Activated CD4-positive, alpha-beta T cell treated with anti-CD3 and anti-CD28 coated beads, Interleukin-2, amount 50 U/mL, for 4 hours (primary cell): ENCODE data around the gene AKT1S1.
A peak's percentile ranks its signal among the peaks of the same experiment; 100 is the strongest.

ENCODE experiments used
- DNase-seq, 2 experiments: peaks; one replicate each; pipeline ENCODE4 v3.0.0-alpha.2; 2020

Gene AKT1S1

GRCh38 chr19:49907745-49908446 lies 30.7 kb upstream of the AKT1S1 start:
- no peak for DNase-seq

- DNase-seq: no peak
Observed at GRCh38 chr19:49906879-49907564, 29.9 kb upstream of the AKT1S1 start.

DNA sequence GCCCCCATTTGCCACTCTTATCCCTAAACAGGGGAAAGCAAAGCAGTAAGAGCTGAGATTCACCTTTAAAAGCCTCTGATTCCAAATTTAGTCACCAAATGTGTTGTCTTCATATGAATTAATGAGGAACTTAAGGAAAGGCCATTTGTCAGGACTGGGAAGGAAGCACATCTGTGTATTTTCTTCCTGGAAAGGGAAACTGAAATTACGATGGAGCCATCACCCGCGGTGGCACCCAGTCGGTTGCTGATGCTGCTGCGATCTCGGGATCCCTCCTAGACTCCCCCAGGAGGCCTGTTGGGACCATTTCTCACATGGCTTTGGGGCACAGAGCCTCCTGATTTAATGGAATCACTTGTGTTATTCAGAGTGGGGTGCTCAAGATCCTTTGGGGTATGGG lies 27.0 kb upstream of the AKT1S1 start:
- no peak for DNase-seq

GRCh38 chr19:49896863-49897621 lies 19.9 kb upstream of the AKT1S1 start, which contains the start of gene IL4I1:
Gene IL4I1, minus strand, starts transcription at chr19:49896887. Its CDS starts 727 bp downstream, at chr19:49896160.
- DNase-seq: peak; percentile 50 to 57

DNA sequence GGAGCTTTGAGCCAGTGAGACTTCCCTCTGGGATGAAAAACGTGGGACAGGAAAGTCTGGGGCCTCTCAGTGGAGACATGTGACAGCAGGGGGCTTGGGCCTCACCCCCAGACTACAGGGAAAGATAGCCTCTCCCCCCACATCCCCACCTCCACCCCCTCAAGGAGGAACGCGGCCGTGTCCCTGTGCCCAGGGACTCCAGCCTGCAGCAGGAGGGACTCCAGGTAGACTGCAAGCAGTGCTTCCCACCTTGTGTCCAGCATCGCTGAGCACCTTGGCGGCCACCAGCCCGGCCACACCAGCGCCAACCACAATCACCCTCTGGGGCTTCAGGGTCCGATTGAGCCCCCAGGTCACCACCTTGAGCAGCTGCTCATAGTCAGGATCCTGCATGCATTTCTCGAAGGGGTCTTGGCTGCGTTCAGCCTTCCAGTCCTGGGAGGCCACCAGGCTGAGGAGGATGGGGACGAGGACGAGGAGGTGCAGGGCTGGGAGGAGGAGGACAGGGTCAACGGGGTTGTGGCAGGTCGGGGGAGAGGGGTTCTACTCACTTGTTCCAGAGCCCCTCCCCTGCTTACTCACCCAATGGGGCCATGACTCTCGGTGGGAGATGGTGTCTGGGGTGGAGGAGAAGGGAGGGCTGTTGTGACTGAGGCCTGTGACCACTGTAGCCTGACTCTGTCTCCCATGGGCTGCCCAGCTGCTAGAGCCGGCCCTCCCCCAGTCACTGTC lies 18.6 kb upstream of the AKT1S1 start:
- no peak for DNase-seq

DNA sequence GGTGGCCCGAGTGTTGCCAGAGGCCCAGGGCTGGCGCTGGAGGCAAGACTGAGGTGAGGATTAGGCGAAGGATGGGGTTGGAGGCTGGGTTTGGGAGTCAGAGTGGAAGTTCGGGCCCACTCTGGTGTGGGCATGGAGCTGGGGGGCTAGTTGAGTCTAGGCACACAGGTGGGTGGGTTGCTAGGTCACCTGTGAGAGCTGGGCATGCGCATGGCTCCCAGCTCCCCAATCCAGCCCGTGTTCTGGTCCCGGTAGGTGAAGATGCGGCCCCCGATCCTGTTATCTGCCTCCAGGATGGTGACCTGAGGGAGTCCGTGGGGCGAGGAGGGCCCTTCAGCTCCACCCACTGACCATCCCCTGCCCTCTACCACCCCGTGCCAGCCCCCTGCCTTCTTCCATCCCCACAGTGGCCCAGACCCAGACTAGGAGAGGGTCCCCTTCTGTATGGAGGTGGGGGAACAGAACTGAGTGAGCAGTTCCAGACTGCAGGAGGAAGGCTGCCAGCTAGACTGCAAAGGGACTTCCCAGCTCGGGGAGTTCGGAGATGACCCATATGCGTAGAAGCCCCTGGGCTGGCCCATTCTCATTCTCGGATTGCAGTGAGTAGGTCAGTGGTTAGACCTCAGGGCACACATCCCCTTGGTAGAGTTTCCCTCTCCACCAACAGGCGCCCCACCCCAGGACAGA lies 17.9 kb upstream of the AKT1S1 start:
- no peak for DNase-seq

DNA sequence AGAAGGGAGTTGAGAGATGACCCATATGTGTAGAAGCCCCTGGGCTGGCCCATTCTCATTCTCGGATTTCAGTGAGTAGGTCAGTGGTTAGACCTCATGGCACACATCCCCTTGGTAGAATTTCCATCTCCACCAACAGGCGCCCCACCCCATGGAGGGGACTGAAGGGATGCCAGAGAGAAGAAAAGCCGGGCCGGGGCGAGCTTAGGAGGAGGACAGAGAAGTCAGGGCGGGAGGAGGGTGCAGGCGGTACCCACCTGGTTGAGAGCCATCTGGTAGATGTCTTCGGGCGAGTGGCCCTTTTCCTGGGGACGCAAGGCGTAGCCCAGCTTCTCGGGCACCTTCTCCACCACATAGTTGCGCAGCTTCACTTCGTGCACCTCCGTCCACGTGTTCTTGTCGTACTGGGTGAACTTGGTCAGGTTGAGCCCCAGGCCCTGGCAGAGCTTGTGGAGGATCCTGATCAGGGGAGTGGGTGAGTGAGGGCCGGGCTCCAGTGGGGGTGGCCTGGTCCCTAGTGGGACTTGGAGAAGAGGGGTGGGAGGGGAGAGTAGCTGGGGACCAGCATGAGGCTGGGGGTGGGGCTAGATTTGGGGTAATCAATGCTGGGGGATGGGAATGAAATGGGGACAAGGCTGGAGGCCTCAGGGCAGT lies 17.0 kb upstream of the AKT1S1 start:
- DNase-seq: no peak

DNA sequence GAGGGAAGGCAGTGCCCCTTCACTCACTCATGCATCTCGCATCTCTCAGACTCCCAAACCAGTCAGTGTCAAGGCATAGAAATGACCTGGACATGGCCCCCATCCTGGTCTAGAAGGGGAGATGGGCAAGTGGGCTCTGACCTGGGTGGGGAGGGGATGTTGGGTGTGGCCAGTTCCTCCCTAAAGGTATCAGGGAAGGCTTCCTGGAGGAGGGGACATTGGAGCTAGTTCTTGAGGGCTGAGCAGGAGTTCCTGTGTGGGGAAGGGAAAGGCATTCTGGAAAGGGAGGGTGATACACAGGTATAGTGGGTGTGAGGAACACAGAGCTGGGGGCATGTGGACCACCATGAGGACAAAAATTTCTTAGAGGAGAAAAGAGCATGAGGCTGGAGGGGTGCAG lies 15.6 kb upstream of the AKT1S1 start:
- DNase-seq: no peak

GRCh38 chr19:49891393-49891792 lies 14.2 kb upstream of the AKT1S1 start:
- DNase-seq: no peak

DNA sequence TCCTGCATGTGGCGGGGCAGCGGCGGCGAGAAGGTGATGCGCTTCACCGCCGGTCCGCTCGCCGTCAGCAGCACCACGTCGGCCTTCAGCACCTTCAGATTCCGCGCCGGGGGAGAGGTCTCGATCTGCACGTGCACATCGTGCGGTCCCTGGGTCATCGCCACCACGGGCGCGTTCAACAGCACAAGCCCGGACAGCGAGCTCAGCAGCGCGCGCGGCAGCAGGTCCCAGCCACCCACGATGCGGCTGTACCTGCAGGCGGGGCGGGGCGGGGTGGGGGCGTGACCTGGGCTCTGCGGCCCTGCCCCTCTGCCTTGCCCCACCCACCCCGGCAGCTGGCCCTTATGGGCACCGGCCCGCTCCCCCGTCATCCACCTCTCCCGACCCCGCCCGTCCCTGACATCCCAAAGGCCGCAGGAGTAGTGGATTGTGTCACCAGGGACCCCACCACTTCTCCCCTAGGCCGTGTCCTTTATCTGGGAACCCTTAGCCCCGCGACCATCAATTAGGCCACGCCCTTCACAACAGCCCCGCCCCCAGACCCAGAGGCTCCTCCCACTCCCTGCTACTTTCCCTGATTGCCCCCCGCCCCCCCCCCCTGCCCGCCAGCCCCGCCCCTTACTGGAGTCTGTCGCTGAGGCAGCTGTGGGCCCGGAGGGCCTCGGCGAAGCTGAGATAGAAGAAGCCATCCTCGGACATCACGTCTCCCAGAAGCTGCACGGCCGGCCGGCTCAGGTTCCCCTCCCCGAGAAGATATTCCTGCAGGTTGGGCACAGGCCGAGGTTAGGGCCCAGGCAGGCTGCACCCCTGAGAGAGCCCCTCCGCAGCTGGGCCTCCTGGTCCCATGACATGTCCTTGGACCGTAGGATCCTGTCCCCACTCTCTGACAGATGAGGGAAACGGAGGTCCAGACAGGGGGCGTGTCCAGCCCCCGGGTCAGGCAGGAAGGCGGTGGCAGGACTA lies 13.5 kb upstream of the AKT1S1 start:
- peak; percentile 65 to 69 for DNase-seq

DNA sequence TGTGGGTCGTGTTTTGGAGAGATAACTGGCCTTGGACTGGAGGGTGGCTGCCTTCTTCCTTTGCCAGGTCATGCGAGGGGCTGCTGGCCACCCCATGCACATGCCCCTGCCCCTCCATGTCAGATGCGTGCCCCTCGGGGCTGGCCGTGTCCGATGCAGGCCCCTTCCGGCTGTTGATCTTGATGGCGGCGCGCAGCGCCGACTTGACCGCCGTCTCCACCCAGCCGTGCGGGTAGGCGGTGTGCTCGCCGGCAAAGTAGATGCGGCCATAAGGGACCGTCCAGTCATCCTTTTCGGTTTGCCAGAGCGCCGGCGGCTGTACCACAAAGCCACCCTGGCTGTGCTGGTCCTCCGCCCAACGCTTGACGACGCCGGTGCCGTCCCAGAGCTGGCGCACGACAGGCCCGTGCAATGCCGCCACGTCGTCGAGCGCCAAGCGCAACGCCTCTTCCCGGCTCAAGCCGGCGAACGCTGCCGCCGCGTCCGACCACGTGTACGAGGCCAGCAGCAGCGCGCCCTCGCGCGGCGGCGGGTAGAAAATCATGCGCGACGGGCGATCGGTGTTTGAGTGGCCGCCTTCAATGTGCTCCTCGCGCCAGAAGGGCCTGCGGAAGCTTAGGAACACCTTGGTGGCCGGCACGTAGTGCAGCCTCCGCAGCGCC lies 12.7 kb upstream of the AKT1S1 start:
- DNase-seq: peak; percentile 62 to 64

- no peak for DNase-seq
Observed at GRCh38 chr19:49889038-49889686, 12.0 kb upstream of the AKT1S1 start.

- no peak for DNase-seq
Observed at GRCh38 chr19:49888510-49888824, 11.3 kb upstream of the AKT1S1 start.

DNA sequence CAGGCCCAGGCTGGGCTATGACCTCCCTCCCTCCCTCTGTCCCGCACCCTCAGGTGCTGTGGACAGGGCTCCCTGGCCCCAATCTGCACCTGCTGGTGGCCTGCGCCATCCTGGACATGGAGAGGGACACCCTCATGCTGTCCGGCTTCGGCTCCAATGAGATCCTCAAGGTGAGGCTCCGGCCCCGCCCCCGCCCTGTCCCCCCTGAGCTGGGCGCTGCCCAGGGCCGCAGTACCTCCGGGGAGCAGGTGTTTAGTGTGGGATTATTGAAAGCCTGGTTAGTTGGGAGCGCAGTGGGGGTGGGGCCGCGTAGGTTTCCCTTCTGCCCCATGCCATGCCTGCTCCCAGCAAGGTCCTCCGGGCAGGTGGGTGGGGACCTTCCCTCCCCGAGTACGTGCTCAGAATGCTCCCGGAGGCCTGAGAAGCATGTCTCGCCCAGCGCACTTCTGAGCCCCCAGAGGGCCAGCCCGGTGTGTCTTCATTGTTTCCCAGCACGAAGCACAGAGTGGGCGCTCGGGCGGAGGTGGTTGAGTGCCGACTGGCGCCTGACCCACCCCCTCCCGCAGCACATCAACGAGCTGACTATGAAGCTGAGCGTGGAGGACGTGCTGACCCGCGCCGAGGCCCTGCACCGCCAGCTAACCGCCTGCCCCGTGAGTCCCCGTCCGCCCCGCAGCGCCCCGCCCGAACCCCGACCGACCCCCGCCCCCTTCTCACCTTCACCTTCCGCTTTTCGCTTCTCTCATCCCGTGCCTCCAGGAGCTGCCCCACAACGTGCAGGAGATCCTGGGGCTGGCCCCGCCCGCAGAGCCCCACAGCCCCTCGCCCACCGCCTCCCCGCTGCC lies 10.7 kb upstream of the AKT1S1 start:
- no peak for DNase-seq

DNA sequence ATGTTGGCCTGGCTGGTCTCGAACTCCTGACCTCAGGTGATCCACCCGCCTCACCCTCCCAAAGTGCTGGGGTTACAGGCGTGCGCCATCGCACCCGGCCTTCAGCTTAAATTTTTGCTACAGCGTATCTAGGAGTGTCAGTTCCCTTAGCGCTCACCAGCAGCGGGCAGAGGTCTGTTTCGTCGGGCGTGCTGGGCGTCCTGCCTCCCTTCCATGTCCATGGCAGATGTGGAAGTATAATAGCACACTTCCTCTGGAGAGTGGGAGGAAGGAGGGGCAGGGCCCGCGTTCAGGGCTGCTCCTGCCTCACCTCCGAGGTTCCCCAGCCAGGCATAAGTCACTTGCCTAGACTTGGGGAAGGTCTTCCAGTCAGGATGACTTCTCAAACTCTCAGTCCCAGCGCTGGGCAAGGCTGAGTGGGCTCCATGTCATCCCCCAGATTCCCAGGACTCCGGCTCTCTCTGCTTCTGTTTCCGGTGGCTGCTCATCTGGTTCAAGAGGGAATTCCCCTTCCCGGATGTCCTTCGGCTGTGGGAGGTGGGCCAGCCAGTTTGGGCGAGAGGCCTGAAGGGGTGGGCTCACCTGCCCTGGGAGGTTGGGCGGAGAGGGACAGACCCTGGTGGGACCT lies 10.0 kb upstream of the AKT1S1 start:
- DNase-seq: no peak

GRCh38 chr19:49884760-49885159 lies 7.6 kb upstream of the AKT1S1 start:
- DNase-seq: no peak

GRCh38 chr19:49884109-49884508 lies 7.0 kb upstream of the AKT1S1 start:
- no peak for DNase-seq

- DNase-seq: no peak
Observed at GRCh38 chr19:49883094-49883493, 5.9 kb upstream of the AKT1S1 start.
